ENCODE data around the gene GRIFIN.
A peak's percentile ranks its signal among the peaks of the same experiment; 100 is the strongest.

The GRIFIN gene

DNA sequence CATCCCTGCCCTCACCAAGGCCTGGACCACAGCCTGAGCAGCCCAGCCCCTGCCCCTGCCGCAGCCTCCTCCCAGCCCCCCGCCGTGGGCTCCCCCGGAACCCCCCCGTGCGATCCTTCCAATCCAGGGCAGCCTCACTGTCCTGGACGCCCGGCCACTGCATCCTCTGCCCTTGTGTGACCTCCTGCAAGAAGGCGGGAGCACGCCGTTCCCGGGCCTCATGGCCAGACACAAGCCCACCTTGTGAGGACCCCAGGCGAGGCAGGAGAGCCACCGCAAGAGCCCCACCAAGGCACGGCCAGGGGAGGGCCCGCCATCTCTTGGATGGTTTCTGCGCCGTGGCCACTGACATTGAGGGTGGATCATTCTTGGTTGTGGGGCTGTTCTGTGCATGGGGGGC lies 35.6 kb upstream of the GRIFIN start:
- TF ChIP-seq, protein P1, sequence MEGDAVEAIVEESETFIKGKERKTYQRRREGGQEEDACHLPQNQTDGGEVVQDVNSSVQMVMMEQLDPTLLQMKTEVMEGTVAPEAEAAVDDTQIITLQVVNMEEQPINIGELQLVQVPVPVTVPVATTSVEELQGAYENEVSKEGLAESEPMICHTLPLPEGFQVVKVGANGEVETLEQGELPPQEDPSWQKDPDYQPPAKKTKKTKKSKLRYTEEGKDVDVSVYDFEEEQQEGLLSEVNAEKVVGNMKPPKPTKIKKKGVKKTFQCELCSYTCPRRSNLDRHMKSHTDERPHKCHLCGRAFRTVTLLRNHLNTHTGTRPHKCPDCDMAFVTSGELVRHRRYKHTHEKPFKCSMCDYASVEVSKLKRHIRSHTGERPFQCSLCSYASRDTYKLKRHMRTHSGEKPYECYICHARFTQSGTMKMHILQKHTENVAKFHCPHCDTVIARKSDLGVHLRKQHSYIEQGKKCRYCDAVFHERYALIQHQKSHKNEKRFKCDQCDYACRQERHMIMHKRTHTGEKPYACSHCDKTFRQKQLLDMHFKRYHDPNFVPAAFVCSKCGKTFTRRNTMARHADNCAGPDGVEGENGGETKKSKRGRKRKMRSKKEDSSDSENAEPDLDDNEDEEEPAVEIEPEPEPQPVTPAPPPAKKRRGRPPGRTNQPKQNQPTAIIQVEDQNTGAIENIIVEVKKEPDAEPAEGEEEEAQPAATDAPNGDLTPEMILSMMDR (IDR thresholded peaks at IDR 0.05; ENCODE audit: extremely low read depth, missing control alignments) = no peak
- DNase-seq (ENCODE audit: low spot score) = no peak

DNA sequence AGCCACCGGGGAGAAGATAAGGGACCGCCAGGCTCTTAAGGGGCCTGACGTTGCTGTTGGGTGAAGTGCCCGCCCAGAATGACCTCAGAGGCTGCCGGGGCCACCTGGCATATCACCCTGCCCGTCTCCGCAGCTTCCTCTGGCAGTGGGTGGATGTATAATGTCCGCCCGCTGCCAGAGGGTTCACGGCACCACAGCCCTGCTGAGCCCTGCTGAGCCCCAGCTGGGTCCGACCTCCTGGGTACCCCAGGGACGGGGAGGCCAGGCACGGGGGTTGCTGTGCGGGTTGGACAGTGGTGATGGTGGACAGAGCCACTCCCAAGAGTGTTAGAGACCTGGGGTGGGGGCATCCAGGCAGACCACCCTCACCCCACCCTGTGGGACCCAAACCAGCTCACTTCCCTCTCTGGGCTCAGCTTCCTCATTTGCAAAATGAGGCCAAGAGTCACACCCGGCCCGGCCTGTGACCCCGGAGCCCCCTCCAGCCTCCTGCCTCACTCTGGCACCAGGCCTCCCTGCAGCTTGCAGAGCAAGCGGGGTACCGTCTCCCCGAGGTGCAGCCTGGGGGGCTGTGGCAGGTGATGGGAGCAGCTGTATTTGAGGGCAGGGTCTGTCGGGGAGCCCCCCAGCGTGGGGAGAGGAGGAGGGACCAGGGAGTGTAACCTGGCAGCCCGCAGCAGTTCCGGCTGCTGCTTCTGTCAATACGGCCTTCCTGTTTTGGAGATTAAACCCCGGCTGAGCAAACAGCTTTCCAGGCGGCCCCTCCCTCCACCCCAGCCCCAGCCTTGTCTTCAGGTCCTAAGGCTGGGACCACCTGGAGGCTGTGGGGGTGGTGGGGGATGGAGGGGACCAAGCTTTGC lies 34.9 kb upstream of the GRIFIN start:
- TF ChIP-seq, protein P1 (IDR thresholded peaks at IDR 0.05; ENCODE audit: extremely low read depth, missing control alignments) = no peak
- DNase-seq (ENCODE audit: low spot score) = peak; percentile 78

DNA sequence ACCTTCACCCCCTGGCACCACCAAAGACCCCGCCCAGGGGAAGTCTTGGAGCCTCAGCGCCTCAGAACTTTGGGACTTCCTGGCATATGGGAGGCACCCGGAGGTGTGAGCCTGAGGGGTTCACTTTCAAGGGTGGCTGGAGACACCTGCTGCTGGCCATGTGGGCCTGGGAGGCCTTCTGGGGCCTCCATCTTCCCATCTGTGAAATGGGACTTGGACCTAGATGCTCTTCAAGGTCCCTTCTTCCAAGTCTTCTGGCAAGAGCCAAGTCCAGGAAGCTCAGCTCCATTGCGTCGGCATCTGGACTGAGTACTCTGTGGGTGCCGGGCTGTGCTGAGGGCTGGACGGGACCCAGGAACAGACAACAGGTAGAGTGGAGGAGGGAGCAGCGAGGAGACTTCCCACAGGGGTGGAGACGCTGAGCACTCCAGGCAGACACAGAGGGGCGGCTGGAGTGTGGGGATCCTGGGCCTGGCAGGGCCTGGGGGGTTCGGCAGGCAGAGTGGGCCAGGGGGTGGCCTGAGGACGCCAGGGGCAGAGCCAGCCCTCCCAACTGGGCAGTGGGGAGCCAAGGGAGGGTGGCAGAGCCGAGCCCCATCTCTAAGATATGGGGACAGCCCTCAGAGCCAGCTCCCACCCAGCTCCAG lies 34.1 kb upstream of the GRIFIN start:
- TF ChIP-seq, protein P1 (IDR thresholded peaks at IDR 0.05; ENCODE audit: extremely low read depth, missing control alignments) = no peak
- DNase-seq (ENCODE audit: low spot score) = no peak

DNA sequence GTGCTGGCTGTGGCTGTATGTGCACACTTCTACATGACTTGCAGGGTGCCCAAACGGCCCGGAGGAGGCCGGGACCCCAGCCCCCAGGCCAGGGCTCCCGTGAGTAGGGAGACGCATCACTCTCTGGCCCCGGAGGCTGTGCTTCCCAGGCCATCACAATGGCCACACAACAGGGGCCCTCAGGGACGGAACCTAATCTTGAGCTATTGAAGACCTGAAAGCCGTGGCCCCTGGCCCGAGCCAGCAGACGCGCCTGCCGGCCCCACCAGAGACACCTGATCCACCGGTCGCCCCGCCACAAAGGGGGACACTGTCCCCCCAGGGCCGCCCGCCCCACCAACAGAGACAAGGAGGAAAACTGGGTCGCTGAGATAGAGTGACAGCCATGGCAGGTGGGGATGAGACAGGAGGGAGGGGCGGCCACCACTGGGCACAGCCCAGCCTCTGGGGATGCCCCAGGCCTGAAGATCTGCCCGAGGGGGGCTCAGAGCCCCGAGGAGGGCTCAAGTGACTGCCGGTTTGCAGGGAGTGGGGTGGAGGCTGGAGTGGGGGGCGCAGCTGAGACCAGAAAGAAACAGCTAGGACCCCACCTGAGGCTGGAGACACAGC lies 33.2 kb upstream of the GRIFIN start:
- no peak for DNase-seq (ENCODE audit: low spot score)
- TF ChIP-seq, protein P1 (IDR thresholded peaks at IDR 0.05; ENCODE audit: extremely low read depth, missing control alignments) = no peak

DNA sequence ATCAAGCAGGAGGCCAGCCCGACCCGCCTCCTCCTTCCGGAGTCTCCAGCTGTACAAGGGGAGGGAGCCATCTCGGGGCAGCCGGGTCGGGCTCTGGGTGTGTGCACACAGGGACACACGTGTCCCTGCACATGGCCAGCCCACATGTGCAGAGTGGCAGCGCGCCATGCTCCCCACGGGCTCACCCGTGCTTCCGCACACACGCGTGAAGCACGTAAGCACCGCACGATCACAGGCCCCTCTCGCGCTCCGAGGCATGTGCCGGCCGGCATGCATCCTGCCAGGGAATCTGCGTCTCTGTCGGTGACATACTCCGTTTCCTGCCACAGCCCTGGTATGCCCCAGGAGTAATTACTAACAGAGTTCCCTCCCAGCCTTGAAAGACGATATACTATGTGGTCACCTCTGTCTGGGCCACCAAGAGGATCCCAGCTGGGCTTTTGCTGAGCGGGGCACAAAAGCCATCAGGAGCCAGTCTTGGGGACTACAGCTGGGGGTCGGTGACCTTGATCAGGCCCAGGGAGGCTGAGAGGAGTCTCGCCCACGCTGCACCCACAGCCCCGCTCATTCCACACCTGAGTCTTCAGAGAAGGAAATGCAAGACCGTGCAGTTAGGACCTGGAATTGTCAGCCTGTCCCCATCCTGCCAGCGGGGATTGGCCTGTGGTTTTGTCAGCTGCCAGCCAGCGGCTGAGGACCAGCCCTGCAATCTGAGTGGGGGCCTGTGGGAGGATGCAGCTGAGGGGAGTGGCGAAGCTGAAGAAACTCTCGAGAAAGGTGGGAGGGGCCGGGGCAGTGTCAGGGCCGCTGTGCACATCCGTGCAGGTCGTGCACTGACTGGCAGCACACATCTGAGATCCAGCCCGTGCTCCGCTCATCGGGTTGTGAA lies 32.4 kb upstream of the GRIFIN start:
- DNase-seq (ENCODE audit: low spot score) = peak; percentile 82
- TF ChIP-seq, protein P1 (IDR thresholded peaks at IDR 0.05; ENCODE audit: extremely low read depth, missing control alignments) = no peak

DNA sequence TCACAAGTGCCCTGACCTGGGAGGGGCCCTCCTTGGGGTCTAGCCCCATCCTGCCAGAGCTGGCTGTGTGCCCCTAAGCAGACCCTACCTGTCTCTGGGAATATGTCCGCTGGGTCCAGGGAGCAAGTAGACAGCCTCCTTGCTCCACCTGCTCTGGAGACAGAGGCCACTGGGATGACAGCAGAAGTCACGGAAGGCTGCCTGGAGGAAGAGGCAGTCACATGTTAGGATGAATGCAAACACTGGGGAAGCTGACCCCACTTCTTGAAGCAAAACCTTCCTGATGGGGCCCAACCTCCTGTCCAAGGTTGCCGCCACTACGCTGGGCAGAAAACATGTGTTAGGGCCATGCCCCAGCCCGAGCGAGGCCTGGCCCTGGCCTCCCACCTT lies 31.7 kb upstream of the GRIFIN start:
- DNase-seq (ENCODE audit: low spot score) = no peak
- TF ChIP-seq, protein P1 (IDR thresholded peaks at IDR 0.05; ENCODE audit: extremely low read depth, missing control alignments) = no peak
